Mucosa of stomach (tissue), 1 donor: Measurements from ENCODE around the gene LYRM9.
"Not testable (repeated sequence)": the region's sequence is repeated elsewhere in the genome, so short reads cannot be mapped to it uniquely, and the experiment has no call there.

ENCODE experiments used
- H3K27me3 ChIP-seq: one replicate; pipeline ENCODE4 v1.7.0; 2013; ENCODE audit warnings: mild to moderate bottlenecking, low read length; ENCODE audit not compliant: control insufficient read depth, insufficient read depth
- H3K36me3 ChIP-seq: one replicate; pipeline ENCODE4 v1.7.0; 2013; ENCODE audit warnings: low read length; ENCODE audit not compliant: control insufficient read depth, insufficient read depth
- H3K4me1 ChIP-seq: one replicate; pipeline ENCODE4 v1.7.0; 2013; ENCODE audit warnings: mild to moderate bottlenecking, low read length; ENCODE audit not compliant: control insufficient read depth, insufficient read depth
- H3K4me3 ChIP-seq: one replicate; pipeline ENCODE4 v1.7.0; 2013; ENCODE audit warnings: low read length
- H3K9ac ChIP-seq: one replicate; pipeline ENCODE4 v1.7.0; 2013; ENCODE audit warnings: mild to moderate bottlenecking, low read length, moderate library complexity
- H3K9me3 ChIP-seq: one replicate; pipeline ENCODE4 v1.7.0; 2013; ENCODE audit warnings: mild to moderate bottlenecking, low read length, moderate library complexity; ENCODE audit not compliant: control insufficient read depth
- donor health status: Pancreatic carcinoma.

LYRM9 gene

DNA sequence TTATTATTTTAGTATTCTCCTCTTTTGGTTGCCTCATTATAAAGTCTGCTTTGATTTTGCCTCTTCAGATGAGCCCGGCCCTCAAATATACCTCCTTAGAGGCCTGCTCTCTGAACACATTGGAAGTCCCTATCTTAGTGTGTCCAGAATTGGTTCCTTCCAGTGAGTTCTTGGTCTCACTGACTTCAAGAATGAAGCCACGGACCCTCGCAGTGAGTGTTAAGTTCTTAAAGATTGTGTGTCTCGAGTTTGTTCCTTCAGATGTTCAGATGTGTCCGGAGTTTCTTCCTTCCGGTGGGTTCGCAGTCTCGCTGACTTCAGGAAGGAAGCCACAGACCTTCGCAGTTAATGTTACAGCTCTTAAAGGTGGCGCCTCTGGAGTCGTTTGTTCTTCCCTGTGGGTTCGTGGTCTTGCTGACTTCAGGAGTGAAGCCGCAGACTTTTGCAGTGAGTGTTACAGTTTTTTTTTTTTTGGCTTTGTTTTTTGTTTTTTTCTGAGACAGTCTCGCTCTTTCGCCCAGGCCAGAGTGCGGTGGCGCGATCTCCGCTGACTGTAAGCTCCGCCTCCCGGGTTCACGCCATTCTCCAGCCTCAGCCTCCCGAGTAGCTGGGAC, 47.0 kb downstream of the LYRM9 start:
- Histone ChIP-seq H3K4me3 (no peak overlapping the region), H3K36me3 (no peaks in the 10 kb centered on the region), H3K9me3 (no peaks in the 10 kb centered on the region), H3K27me3 (peaks cover 4% of the 10 kb centered on the region), H3K4me1 (peaks cover 8% of the 10 kb centered on the region), H3K9ac (no peak overlapping the region)

DNA sequence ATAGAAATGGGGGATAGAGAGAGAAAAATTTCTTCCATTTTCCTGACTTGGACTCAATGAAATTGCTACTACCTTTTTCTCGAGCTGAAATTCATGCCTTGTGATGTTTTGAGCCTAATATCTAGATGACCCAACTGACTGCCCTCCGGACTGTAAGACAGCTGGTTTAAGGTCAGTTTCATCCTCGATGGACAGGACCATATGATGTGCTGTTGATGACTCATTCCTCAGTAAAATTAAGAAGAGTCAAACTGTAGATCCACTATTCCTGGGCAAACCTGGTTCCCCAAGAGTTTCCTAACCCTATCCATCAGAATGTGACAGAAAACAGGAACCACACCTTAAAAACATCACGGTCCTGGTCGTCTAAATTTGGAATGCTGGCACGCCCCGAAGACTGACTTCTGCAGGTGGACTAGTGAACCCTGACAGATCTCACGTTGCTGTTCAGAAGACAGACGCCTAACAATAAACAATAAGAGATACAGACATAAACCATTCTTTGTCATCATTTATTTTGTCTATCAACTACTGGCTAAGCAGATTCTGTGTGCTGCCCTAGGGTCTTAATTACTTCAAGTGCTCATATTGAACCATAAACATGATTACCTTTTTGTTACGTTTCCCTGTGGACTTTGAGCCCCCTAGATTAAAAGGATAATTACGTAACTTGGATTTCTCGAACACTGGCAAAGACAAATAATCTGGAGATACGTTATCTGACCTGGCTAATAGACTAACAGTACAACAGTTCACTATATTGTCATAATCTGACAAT, 47.7 kb downstream of the LYRM9 start:
- no peak overlapping the region for H3K4me3 ChIP-seq
- peaks cover 4% of the 10 kb centered on the region for H3K27me3 ChIP-seq
- H3K9me3 ChIP-seq = no peaks in the 10 kb centered on the region
- H3K4me1 ChIP-seq = peaks cover 8% of the 10 kb centered on the region
- H3K9ac ChIP-seq = no peak overlapping the region
- no peaks in the 10 kb centered on the region for H3K36me3 ChIP-seq

DNA sequence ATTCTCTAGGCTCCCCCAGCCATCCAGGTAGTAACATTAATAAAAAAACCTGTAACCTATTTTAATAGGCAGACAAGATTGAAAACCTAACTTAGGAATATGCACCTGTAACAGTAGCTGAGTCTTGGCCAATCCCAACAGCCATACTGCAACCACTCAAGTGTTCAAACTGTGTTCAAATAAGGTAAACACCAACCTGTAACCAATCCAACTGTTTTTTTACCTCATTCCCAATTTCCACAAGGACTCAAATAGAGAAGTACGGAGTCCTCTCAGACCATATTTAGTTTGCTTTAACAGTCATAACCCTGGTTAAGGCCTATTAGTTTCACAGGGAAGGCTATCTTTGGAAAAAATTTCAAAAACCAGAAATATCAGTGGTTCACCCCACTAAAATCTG, 52.5 kb downstream of the LYRM9 start:
- Histone ChIP-seq H3K27me3 (no peaks in the 10 kb centered on the region), H3K9ac (no peak overlapping the region), H3K4me1 (no peaks in the 10 kb centered on the region), H3K9me3 (no peaks in the 10 kb centered on the region), H3K36me3 (no peaks in the 10 kb centered on the region), H3K4me3 (no peak overlapping the region)

DNA sequence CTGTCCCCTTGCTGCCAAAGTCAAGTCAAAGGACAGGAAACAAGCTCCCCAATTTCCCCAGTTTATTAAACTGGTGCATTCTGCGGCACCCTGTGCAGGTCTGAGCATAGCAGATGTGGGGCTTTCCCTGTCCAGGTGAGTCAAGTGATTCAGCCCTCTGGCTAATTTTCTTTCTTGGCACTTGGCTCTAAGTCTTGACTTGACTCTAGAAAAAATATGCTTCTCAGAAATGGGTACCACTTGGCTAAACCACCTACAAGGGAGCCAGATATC, 52.8 kb downstream of the LYRM9 start:
- not testable (repeated sequence) for H3K4me1 ChIP-seq, H3K9ac ChIP-seq

DNA sequence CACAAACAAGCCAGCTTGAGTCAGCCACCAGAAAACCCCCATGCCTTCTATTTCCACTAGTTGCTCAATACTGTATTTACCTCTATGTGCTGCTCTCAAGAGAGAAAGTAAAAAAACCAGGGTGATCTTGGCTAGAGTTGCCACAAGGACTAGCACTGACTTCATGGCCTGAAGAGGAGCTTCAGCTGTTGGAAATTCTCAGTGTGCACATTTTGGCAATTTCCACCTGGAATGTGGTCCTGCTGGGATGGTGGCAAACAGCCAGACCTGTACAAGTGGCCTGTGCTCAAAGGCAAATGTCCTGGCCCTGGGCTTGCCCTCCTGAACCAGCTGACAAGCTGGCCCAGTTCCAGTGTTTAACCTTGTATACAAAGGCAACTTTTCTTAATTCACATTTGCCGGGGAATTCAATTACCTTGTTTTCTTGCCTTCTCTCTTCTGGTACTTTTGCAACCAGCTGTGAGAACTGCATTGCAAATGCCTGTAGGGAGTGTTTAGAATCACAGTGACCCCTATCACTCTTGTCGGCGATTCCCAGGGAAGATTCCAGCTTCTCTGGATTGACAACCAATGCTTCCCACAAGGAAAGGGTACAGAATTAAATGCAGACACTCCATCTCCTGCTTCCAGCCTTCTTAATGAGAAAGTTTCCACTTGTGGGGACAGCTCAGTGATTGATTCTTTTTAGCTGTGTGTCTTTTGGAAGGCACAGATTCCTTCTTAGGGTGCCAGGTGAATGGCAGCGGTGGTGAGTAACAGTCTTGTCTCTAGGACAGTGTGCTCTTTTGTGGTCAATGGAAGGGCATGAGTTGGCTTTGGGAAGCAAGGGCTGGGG, 53.4 kb downstream of the LYRM9 start:
- H3K36me3 ChIP-seq, H3K9me3 ChIP-seq, H3K4me3 ChIP-seq, H3K9ac ChIP-seq, H3K27me3 ChIP-seq, H3K4me1 ChIP-seq: not testable (repeated sequence)

More for the DNA sequence above, 52.8 kb downstream of the LYRM9 start:
- H3K9me3 ChIP-seq, H3K4me3 ChIP-seq, H3K36me3 ChIP-seq, H3K27me3 ChIP-seq: not testable (repeated sequence)

DNA sequence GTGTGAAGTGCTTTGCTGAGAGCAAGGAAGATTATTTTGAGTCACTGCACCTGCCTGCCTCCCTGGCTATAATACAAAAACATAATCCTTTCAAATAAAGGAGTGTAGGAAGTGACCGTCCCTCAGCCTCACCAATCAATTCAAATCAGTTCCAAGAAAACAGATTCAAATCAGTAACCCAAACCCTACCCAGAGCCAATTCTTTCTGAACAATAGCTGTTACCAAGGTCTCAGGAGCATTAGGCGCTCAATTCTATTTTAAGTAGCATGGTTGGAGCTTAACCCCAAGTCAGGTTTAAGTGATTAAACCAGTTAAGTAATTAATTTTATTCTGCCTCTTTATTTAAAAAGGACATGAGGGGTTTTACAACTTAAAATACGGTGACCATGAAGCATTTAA, 54.6 kb downstream of the LYRM9 start:
- H3K36me3 ChIP-seq = not testable (repeated sequence)

DNA sequence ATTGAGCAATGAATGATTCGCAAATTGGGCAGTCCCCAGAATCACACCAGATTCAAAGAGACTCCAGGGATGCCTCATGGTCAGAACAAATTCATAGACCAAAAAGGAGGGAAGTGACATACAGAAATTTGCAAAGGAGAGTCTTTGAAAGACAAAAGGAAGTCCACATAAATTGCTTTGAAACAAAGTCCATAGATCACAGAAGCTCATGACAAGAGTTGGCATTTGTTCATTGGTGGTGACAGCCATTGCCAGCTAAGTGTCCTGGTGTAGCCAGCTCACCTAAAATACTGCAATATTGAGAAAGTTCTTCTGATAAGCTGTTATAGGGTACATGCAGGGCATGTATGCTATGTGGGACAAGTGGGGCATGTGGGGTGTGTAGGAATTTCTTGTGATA, 55.4 kb downstream of the LYRM9 start:
- not testable (repeated sequence) for H3K27me3 ChIP-seq, H3K36me3 ChIP-seq, H3K4me3 ChIP-seq, H3K9me3 ChIP-seq, H3K4me1 ChIP-seq, H3K9ac ChIP-seq

More for the DNA sequence above, 54.6 kb downstream of the LYRM9 start:
- H3K4me1 ChIP-seq, H3K9me3 ChIP-seq, H3K27me3 ChIP-seq, H3K4me3 ChIP-seq, H3K9ac ChIP-seq: not testable (repeated sequence)

DNA sequence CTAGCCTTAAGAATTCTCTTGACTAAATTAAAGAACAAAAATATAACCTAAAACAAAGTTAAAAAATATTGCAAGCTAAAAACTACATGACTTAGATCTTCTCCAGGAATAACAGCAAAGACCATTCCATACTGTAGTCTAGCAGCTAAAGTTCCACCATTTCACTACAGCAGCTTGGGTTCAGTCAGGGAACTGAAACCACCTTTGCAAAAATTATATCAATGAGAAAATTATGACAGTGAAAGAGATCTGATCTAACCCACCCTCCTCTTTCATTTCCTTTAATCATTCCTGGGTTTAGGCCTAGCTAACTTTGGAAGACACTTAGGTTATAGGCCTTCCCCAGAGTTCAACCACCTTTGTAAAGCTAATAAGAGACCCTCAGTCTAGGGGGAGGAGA, 56.5 kb downstream of the LYRM9 start:
- Histone ChIP-seq H3K4me3 (no peak overlapping the region), H3K36me3 (no peaks in the 10 kb centered on the region), H3K9ac (no peak overlapping the region), H3K4me1 (no peaks in the 10 kb centered on the region), H3K27me3 (no peaks in the 10 kb centered on the region), H3K9me3 (no peaks in the 10 kb centered on the region)

DNA sequence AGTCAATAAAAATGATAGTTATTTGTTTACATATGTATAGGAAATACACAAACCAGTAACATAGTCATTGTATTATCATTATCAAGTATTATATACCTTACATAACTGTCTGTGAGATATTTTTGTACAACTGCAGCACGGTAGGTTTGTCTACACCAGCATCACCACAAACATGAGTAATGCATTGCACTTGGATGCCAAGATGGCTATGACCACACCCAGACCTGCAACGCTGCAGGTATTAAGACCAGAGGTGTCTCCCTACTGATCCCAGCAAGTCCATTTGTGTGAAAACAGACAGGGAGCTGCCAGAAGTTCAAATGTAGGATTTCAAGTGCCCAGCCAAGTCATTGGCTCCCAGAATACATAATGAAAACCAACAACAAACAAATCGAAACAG, 58.6 kb downstream of the LYRM9 start:
- Histone ChIP-seq H3K4me1 (no peaks in the 10 kb centered on the region), H3K4me3 (no peak overlapping the region), H3K36me3 (no peaks in the 10 kb centered on the region), H3K27me3 (no peaks in the 10 kb centered on the region), H3K9me3 (no peaks in the 10 kb centered on the region), H3K9ac (no peak overlapping the region)

DNA sequence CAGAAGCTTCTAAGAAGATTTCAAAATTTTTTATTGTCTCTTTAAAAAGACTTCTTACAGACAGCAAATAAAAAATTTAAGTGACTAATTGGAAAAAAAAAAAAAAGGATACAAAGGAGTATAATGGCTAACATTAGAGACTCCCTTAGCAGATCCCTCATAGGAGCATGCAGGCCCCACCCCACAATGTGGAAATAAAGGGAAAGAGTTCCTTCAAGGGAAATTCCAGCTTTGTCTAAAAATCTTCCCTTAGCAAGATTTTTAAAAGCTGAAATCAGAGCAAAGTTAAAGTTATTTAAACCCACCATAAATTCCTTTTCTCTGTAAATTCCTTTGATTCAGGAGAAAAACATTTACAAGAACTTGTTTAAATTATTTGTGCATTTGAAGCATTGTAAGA, 60.3 kb downstream of the LYRM9 start:
- H3K27me3 ChIP-seq = no peaks in the 10 kb centered on the region
- no peak overlapping the region for H3K4me3 ChIP-seq
- no peaks in the 10 kb centered on the region for H3K36me3 ChIP-seq
- no peaks in the 10 kb centered on the region for H3K4me1 ChIP-seq
- no peaks in the 10 kb centered on the region for H3K9me3 ChIP-seq
- H3K9ac ChIP-seq = no peak overlapping the region

DNA sequence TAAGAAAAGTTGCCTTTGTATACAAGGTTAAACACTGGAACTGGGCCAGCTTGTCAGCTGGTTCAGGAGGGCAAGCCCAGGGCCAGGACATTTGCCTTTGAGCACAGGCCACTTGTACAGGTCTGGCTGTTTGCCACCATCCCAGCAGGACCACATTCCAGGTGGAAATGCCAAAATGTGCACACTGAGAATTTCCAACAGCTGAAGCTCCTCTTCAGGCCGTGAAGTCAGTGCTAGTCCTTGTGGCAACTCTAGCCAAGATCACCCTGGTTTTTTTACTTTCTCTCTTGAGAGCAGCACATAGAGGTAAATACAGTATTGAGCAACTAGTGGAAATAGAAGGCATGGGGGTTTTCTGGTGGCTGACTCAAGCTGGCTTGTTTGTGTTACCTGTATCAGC, 63.3 kb downstream of the LYRM9 start:
- H3K9me3 ChIP-seq, H3K9ac ChIP-seq, H3K27me3 ChIP-seq, H3K36me3 ChIP-seq, H3K4me3 ChIP-seq, H3K4me1 ChIP-seq: not testable (repeated sequence)

DNA sequence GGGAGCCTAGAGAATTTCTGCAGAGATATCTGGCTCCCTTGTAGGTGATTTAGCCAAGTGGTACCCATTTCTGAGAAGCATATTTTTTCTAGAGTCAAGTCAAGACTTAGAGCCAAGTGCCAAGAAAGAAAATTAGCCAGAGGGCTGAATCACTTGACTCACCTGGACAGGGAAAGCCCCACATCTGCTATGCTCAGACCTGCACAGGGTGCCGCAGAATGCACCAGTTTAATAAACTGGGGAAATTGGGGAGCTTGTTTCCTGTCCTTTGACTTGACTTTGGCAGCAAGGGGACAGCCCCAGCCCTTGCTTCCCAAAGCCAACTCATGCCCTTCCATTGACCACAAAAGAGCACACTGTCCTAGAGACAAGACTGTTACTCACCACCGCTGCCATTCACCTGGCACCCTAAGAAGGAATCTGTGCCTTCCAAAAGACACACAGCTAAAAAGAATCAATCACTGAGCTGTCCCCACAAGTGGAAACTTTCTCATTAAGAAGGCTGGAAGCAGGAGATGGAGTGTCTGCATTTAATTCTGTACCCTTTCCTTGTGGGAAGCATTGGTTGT, 63.9 kb downstream of the LYRM9 start:
- H3K4me3 ChIP-seq, H3K27me3 ChIP-seq, H3K9ac ChIP-seq, H3K9me3 ChIP-seq, H3K4me1 ChIP-seq, H3K36me3 ChIP-seq: not testable (repeated sequence)
